Epithelial cell of proximal tubule (primary cell): ENCODE measurements around the gene TMEM121B. TPM values are rescaled to one million over a fixed set of nuclear protein-coding genes. Genes with fewer than 3 reads are reported as not detected.

Source experiments
- DNase-seq: peaks from one replicate; pipeline ENCODE4 v3.0.0-alpha.2; 2011; ENCODE audit warnings: low read depth
- H3K4me3 ChIP-seq: 2 replicates; pipeline ENCODE4 v1.5.1; 2011; ENCODE audit warnings: low read depth, mild to moderate bottlenecking, low read length
- CTCF ChIP-seq: conservative IDR thresholded peaks from 2 replicates; pipeline ENCODE4 v1.5.1; 2012; ENCODE audit warnings: low read depth, mild to moderate bottlenecking, low read length
- total RNA-seq: library from RNA; depleted of rRNA; stranded (reverse); fragments of >200 nt; gene quantifications from 2 replicates; pipeline ENCODE4 v1.2.3, GENCODE V29; 2015

Gene TMEM121B
- total RNA-seq, 1 donor from 2014 or later: 0.06 TPM

DNA sequence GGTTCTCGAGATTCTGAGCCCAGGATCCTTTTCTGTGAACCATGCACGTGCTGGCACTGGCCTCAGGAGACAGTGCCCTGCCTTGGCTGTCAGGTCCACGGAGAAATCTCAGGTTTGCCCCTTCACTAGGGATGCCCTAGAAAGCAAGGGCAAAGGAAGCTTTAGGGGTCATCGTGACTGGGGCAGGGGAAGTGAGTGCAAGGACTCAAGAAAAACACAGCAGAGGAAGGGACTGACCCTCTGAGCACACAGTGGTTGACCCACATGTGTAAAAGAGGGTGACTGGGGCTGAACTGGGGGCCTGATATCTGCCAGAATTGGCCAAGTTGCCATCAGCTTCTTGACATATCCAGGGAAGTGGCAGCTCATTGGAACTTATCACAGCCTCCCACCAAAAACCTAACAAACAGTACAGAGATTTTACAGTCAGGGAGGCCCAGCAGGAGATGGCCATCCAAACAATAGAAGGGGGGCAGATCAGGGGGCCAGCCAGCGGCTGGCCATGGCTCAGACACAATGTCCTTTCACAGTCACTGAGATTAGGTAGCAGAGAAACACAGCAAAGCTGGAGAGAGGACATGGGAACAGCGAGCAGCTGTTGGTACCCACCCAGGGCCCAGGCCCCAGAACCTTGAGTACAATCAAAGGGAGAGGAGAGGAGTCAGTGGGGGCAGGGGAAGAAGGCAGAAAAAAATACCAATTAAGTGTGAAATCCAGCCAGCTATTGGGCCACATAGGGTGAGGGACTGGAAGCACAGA is 4.4 kb downstream of the TMEM121B start:
- no peak overlapping the region for H3K4me3 ChIP-seq
- no peak for TF ChIP-seq CTCF
- DNase-seq: no peak

DNA sequence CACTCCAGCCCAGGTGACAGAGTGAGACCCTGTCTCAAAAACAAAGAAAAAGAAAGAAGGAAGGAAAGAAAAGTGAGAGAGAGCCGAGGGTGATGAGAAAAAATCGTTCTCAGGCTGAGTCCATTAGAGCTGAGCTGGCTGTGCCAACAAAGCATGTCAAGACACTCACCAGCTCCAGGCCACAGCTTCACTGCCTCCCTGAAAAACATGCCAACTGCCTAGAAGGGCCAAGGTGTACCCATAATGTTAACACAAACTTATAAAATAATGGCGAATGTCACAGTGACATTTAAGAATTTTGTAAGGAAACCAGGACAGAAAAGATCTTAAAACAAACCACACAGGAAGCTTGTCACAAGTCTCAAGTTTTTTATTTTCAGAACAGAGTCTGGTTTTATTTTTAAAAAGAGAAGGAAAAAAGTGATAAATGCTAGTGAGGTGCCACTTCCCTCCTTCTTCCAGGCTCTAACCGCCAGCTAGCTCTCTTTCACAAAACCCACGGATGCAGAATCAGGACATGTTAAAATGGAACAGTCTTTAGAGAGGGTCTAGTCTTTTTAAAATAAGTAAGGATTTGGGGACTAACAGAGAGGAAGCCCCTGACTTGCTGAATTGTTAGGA is 5.1 kb downstream of the TMEM121B start:
- no peak for TF ChIP-seq CTCF
- DNase-seq: no peak
- no peak overlapping the region for H3K4me3 ChIP-seq

GRCh38 chr22:17115236-17115635 is 5.9 kb downstream of the TMEM121B start:
- DNase-seq: no peak
- no peak for TF ChIP-seq CTCF
- no peak overlapping the region for H3K4me3 ChIP-seq

GRCh38 chr22:17114898-17115235 is 6.3 kb downstream of the TMEM121B start:
- no peak overlapping the region for H3K4me3 ChIP-seq
- no peak for TF ChIP-seq CTCF
- no peak for DNase-seq

DNA sequence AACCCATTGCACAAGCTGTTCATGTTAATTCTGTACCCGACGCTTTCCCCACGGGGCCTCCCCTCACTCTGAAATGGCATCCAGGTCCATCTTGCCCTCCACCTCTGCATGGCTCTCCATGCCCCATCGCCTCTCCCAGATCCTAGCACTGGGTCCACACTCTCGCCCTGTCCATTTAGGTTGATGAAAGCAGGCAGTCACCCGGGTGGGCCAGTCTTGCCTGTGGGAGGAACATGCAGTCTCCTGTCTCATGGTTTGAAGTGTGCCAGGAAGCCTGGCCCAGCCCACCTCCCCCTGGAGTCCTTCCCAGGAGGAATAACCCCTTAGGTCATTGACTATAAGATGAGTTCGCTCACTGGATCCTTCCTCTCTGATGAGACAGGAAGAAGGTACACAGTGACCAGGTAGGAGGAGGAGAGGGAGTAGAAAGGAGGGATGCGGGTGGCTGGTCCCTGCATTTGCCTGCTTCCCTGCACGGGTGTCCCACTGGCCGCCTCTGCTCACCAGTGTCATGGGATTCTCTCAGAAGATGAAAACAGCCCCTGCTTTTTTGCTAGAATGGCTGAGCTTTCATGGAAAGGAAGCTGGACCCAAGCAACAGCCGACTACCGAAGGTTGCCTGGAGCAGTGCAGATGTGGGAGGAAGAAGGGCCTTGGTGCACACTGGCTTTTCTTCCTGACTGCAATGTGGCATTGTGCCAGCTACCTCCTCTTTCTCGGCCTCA is 6.8 kb downstream of the TMEM121B start:
- no peak for DNase-seq
- no peak for TF ChIP-seq CTCF
- no peak overlapping the region for H3K4me3 ChIP-seq

GRCh38 chr22:17113600-17113999 is 7.6 kb downstream of the TMEM121B start:
- no peak overlapping the region for H3K4me3 ChIP-seq
- DNase-seq: no peak
- no peak for TF ChIP-seq CTCF
